Measurements from ENCODE around the gene GRIN1. TPM values are rescaled to one million over a fixed set of nuclear protein-coding genes. Genes with fewer than 3 reads are reported as not detected.

The GRIN1 gene
- total RNA-seq, 1 donor from 2014 or later, result 0.53 TPM

GRCh38 chr9:137174722-137175293 is 35.9 kb downstream of the GRIN1 start:
- H3K4me3 ChIP-seq (ENCODE audit: low read depth, low read length), result no peak overlapping the region
- H3K27me3 ChIP-seq (ENCODE audit: control insufficient read depth, insufficient read depth, low read length), result peaks cover 22% of the 10 kb centered on the region
- DNase-seq (ENCODE audit: low read depth) (no peak), FAIRE-seq (no peak)
- peaks cover under 1% of the 10 kb centered on the region for H3K36me3 ChIP-seq (ENCODE audit: control insufficient read depth, insufficient read depth, low read length)
- TF ChIP-seq CTCF (IDR thresholded peaks at IDR 0.05; ENCODE audit: insufficient read depth, low read length, severe bottlenecking), result no peak

GRCh38 chr9:137175345-137175961 is 36.5 kb downstream of the GRIN1 start:
- DNase-seq (ENCODE audit: low read depth) (no peak), FAIRE-seq (no peak)
- Histone ChIP-seq H3K36me3 (ENCODE audit: control insufficient read depth, insufficient read depth, low read length) (peaks cover 3% of the 10 kb centered on the region), H3K4me3 (ENCODE audit: low read depth, low read length) (no peak overlapping the region), H3K27me3 (ENCODE audit: control insufficient read depth, insufficient read depth, low read length) (peaks cover 18% of the 10 kb centered on the region)
- TF ChIP-seq CTCF (IDR thresholded peaks at IDR 0.05; ENCODE audit: insufficient read depth, low read length, severe bottlenecking), result peak; percentile 25

DNA sequence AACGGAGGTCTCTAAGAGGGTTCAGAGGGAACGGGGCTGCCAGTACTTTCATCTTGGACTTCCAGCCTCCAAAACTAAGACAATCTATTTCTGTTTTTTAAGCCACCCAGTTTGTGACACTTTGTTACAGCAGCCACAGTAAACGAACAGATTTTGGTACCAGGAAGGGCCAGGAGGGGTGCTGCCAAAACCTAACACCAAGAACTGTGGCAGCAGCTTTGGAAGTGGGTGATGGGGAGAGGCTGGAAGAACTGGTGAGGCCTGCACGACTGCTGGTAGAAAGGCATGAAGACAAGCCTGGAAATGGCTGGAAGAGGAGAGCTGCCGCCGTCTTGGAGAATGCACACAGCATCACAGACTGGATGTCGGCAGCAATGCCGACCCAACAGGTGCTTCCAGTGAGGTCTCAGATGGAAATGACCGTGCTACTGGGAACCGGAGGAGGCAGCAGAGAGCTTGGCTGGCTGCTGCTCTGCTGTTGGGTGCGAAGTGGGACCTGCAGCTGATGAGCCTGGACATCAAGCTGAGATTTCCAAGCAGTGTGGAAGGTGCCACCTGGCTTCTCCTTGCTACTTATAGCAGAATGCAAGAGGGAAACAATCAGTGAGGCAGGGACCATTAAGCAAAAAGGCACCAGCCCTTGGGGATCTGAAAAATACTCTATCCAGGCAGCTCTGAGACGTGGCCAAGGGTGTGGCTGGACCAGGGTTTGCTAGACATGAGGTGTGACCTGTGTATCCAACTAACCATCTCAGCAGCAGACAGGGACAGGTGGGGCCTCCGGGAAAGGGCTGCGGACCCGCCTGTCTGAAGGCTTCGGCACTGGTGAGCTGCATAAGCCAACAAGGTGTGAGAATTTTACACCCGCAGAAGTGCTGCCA is 37.6 kb downstream of the GRIN1 start:
- Histone ChIP-seq H3K36me3 (ENCODE audit: control insufficient read depth, insufficient read depth, low read length) (peaks cover 12% of the 10 kb centered on the region), H3K27me3 (ENCODE audit: control insufficient read depth, insufficient read depth, low read length) (peaks cover 14% of the 10 kb centered on the region), H3K4me3 (ENCODE audit: low read depth, low read length) (no peak overlapping the region)
- DNase-seq (ENCODE audit: low read depth) (peak; percentile 37), FAIRE-seq (no peak)
- peak; percentile 88 for TF ChIP-seq CTCF (IDR thresholded peaks at IDR 0.05; ENCODE audit: insufficient read depth, low read length, severe bottlenecking)

DNA sequence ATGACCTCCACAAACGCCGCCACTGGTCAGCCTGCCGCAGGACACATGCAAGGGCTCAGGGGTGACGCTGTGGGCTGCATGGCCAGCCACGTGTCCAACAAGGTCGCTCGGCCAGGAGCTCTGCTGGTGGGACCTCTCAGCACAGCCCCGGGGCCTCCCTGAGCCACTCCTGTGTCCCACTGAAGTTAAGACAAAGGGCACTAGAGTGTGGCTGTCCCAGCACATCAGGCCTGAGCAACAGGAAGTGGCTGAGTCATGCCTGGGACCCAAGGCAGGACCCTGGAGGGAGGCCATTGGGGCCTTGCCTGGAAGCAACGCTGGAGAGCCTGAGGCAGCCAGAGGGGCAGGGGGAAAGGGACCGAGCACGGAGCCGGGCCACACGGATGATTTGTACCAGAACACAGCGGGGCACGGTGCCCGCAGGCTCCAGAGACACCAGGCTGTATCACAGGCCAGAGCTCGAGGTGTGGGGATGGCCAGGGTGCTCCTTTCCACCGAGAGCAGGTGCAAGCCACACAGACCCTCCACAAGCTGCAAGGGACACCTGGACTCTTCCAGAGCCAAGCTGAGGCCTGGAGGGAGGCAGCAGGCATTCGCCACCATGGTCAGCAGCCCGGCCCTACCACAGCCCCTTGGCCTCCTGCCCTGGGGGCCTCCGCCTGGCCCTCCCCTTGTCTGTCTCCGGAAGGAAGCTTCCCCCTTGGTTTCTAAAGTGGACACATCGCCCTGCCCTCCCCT is 39.4 kb downstream of the GRIN1 start:
- no peak for TF ChIP-seq CTCF (IDR thresholded peaks at IDR 0.05; ENCODE audit: insufficient read depth, low read length, severe bottlenecking)
- FAIRE-seq (no peak), DNase-seq (ENCODE audit: low read depth) (no peak)
- Histone ChIP-seq H3K36me3 (ENCODE audit: control insufficient read depth, insufficient read depth, low read length) (peaks cover 19% of the 10 kb centered on the region), H3K27me3 (ENCODE audit: control insufficient read depth, insufficient read depth, low read length) (peaks cover 10% of the 10 kb centered on the region), H3K4me3 (ENCODE audit: low read depth, low read length) (no peak overlapping the region)

DNA sequence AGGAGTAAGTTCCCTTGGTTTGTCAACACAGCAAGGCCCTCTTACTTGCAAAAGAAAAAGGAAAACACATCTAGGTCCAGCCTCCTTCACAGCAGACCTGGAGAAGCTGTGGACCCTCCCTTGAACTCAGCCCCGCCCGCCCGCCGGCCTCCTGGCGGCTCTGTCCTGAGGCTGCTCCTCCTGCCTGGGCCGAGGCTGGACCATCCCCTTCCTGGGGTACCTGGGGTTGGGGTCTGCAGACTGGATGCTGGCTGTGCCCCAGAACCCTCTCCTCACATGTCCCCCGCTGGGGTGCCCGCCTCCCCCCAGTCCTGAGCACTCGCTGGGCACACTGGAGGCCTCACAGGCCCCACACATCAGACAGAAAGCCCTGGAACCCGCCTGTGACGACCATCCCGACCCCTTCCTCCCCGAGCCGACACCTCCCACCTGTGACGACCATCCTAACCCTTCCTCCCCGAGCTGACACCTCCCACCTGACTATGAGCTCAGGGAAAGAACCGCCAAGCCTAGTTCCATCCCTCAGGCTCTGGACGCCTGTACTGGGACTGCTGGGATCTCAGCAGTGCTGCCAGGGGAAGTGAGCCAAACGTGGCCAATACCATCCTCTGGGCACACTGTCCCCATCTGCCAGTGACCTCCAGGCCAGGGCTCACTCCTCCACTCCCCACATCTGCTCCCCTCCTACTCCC is 40.1 kb downstream of the GRIN1 start:
- FAIRE-seq, result no peak
- no peak for TF ChIP-seq CTCF (IDR thresholded peaks at IDR 0.05; ENCODE audit: insufficient read depth, low read length, severe bottlenecking)
- H3K27me3 ChIP-seq (ENCODE audit: control insufficient read depth, insufficient read depth, low read length), result peaks cover 6% of the 10 kb centered on the region
- H3K36me3 ChIP-seq (ENCODE audit: control insufficient read depth, insufficient read depth, low read length), result peaks cover 24% of the 10 kb centered on the region
- no peak for DNase-seq (ENCODE audit: low read depth)
- H3K4me3 ChIP-seq (ENCODE audit: low read depth, low read length), result no peak overlapping the region
